Measurements from ENCODE around the gene MPZL1. TPM values are rescaled to one million over a fixed set of nuclear protein-coding genes. Genes with fewer than 3 reads are reported as not detected.

Gene MPZL1
- total RNA-seq, 4 donors from 2014 or later, result 32.9 to 79.5 (median 58.2) TPM

- Histone ChIP-seq H3K36me3 (peaks cover 0 to 6% (median 0%) of the 10 kb centered on the region in 4 donors), H3K4me3 (no peak overlapping the region), H3K27me3 (no peaks in the 10 kb centered on the region), H3K4me1 (no peaks in the 10 kb centered on the region), H3K9me3 (no peaks in the 10 kb centered on the region), H3K27ac (no peak overlapping the region)
- in situ Hi-C loops (cut with MboI; ENCODE audit: low pct_ligation_motif_present in 1 of 4, low pct_unique_long_range_greater_than_20kb in 1 of 4, low sequenced_read_pairs in 3 of 4) (no loop called here), intact Hi-C loops (cut with DNase I; ENCODE audit: low total_unique reads) (no loop called here)
- DNase-seq, result no peak
- TF ChIP-seq, protein P1, sequence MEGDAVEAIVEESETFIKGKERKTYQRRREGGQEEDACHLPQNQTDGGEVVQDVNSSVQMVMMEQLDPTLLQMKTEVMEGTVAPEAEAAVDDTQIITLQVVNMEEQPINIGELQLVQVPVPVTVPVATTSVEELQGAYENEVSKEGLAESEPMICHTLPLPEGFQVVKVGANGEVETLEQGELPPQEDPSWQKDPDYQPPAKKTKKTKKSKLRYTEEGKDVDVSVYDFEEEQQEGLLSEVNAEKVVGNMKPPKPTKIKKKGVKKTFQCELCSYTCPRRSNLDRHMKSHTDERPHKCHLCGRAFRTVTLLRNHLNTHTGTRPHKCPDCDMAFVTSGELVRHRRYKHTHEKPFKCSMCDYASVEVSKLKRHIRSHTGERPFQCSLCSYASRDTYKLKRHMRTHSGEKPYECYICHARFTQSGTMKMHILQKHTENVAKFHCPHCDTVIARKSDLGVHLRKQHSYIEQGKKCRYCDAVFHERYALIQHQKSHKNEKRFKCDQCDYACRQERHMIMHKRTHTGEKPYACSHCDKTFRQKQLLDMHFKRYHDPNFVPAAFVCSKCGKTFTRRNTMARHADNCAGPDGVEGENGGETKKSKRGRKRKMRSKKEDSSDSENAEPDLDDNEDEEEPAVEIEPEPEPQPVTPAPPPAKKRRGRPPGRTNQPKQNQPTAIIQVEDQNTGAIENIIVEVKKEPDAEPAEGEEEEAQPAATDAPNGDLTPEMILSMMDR (IDR thresholded peaks at IDR 0.05), result no peak
- TF ChIP-seq POLR2A (IDR thresholded peaks at IDR 0.05) (no peak), EP300 (IDR thresholded peaks at IDR 0.05; ENCODE audit: low read depth) (no peak), POLR2AphosphoS5 (IDR thresholded peaks at IDR 0.05) (no peak)
- WGBS, 2 donors (ENCODE audit: low coverage in 1 of 2), result 100% methylated on average over 1 of the region's 1 CpG
These were observed 61.2 kb downstream of the MPZL1 start for GRCh38 chr1:167782946-167783345.

- Histone ChIP-seq H3K27me3 (no peaks in the 10 kb centered on the region), H3K36me3 (peaks cover 0 to 12% (median 0%) of the 10 kb centered on the region in 4 donors), H3K27ac (no peak overlapping the region), H3K9me3 (no peaks in the 10 kb centered on the region), H3K4me1 (no peaks in the 10 kb centered on the region), H3K4me3 (no peak overlapping the region)
- WGBS, 2 donors (ENCODE audit: low coverage in 1 of 2), result 91% methylated on average over 3 of the region's 3 CpGs; no CpG with 5 or more reads in 1 of the 2 donors
- TF ChIP-seq POLR2AphosphoS5 (IDR thresholded peaks at IDR 0.05) (no peak), POLR2A (IDR thresholded peaks at IDR 0.05) (no peak), EP300 (IDR thresholded peaks at IDR 0.05; ENCODE audit: low read depth) (no peak)
- TF ChIP-seq, protein P1 (IDR thresholded peaks at IDR 0.05), result no peak
- no peak for DNase-seq
- in situ Hi-C loops (cut with MboI; ENCODE audit: low pct_ligation_motif_present in 1 of 4, low pct_unique_long_range_greater_than_20kb in 1 of 4, low sequenced_read_pairs in 3 of 4) (no loop called here), intact Hi-C loops (cut with DNase I; ENCODE audit: low total_unique reads) (no loop called here)
These were observed 63.2 kb downstream of the MPZL1 start for GRCh38 chr1:167784876-167785550.

DNA sequence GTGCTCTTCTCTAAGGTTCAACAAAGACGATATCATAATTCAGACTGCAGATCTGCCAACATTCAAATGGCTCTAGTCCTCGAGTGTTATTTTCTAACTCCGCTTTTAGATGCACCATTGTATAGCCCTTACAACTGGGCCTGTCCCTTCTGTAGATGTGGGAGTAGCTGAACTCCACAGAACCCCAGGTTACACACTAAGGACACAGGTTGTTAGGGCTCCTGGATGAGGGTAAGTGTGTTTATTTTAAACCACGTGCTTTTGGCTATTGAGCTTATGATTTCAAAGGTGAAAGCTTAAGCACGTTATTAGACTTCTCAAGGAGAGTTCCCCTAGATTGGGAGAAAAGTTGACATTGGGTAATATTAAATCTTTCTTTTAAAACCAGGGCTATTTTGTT lies 64.7 kb downstream of the MPZL1 start:
- Histone ChIP-seq H3K27ac (no peak overlapping the region), H3K4me1 (peaks cover 0 to 3% (median 0%) of the 10 kb centered on the region in 4 donors), H3K27me3 (no peaks in the 10 kb centered on the region), H3K9me3 (no peaks in the 10 kb centered on the region), H3K4me3 (no peak overlapping the region), H3K36me3 (peaks cover 0 to 8% (median 0%) of the 10 kb centered on the region in 4 donors)
- no peak for DNase-seq
- TF ChIP-seq POLR2AphosphoS5 (IDR thresholded peaks at IDR 0.05) (no peak), EP300 (IDR thresholded peaks at IDR 0.05; ENCODE audit: low read depth) (no peak), POLR2A (IDR thresholded peaks at IDR 0.05) (no peak)
- TF ChIP-seq, protein P1 (IDR thresholded peaks at IDR 0.05), result no peak
- in situ Hi-C loops (cut with MboI; ENCODE audit: low pct_ligation_motif_present in 1 of 4, low pct_unique_long_range_greater_than_20kb in 1 of 4, low sequenced_read_pairs in 3 of 4) (no loop called here), intact Hi-C loops (cut with DNase I; ENCODE audit: low total_unique reads) (no loop called here)
- WGBS, 2 donors (ENCODE audit: low coverage in 1 of 2), result 79 to 84% methylated on average over 5 of the region's 5 CpGs

- 92 to 100% methylated on average over 1 to 3 of the region's 3 CpGs for WGBS, 2 donors (ENCODE audit: low coverage in 1 of 2)
- TF ChIP-seq, protein P1 (IDR thresholded peaks at IDR 0.05), result no peak
- TF ChIP-seq POLR2AphosphoS5 (IDR thresholded peaks at IDR 0.05), result no peak
- TF ChIP-seq POLR2A (IDR thresholded peaks at IDR 0.05), result no peak
- TF ChIP-seq EP300 (IDR thresholded peaks at IDR 0.05; ENCODE audit: low read depth), result no peak
- intact Hi-C loops (cut with DNase I; ENCODE audit: low total_unique reads) (no loop called here), in situ Hi-C loops (cut with MboI; ENCODE audit: low pct_ligation_motif_present in 1 of 4, low pct_unique_long_range_greater_than_20kb in 1 of 4, low sequenced_read_pairs in 3 of 4) (no loop called here)
- Histone ChIP-seq H3K9me3 (no peaks in the 10 kb centered on the region), H3K27me3 (no peaks in the 10 kb centered on the region), H3K4me1 (peaks cover 0 to 3% (median 0%) of the 10 kb centered on the region in 4 donors), H3K27ac (no peak overlapping the region), H3K36me3 (peaks cover 0 to 8% (median 0%) of the 10 kb centered on the region in 4 donors), H3K4me3 (no peak overlapping the region)
- no peak for DNase-seq
These were observed 67.7 kb downstream of the MPZL1 start for GRCh38 chr1:167789501-167789900.
